ENCODE data around the gene CCDC74B. TPM values are rescaled to one million over a fixed set of nuclear protein-coding genes. Genes with fewer than 3 reads are reported as not detected.
"Not testable (repeated sequence)": the region's sequence is repeated elsewhere in the genome, so short reads cannot be mapped to it uniquely, and the experiment has no call there.

Gene CCDC74B
- total and polyA plus RNA-seq, 10 donors: 0.27 to 2.5 (median 0.59) TPM; not detected in 2

GRCh38 chr2:130142396-130143265 lies 2.3 kb downstream of the CCDC74B start:
- Histone ChIP-seq H3K4me1 (peaks cover 0 to 20% (median 8%) of the 10 kb centered on the region in 6 donors), H3K27me3 (replicated peaks in 1 of 7) (peaks cover 0 to 34% (median 0%) of the 10 kb centered on the region in 7 donors)
- intact Hi-C loops (cut with DNase I; ENCODE audit: low total_unique reads); H3K27ac ChIP-seq; H3K9me3 ChIP-seq; H3K4me3 ChIP-seq; DNase-seq; H3K36me3 ChIP-seq: not testable (repeated sequence)
- WGBS, 5 donors: 73 to 85% (median 74%) methylated on average over 7 to 13 of the region's 13 CpGs

GRCh38 chr2:130141645-130142370 lies 3.1 kb downstream of the CCDC74B start:
- H3K27ac ChIP-seq; DNase-seq; intact Hi-C loops (cut with DNase I; ENCODE audit: low total_unique reads); H3K36me3 ChIP-seq; H3K4me3 ChIP-seq; H3K9me3 ChIP-seq: not testable (repeated sequence)
- 86 to 92% (median 90%) methylated on average over 7 to 18 of the region's 22 CpGs; no CpG with 5 or more reads in 1 of the 5 donors for WGBS, 5 donors
- Histone ChIP-seq H3K4me1 (peaks cover 0 to 20% (median 8%) of the 10 kb centered on the region in 6 donors), H3K27me3 (replicated peaks in 1 of 7) (peaks cover 0 to 34% (median 0%) of the 10 kb centered on the region in 7 donors)

- Histone ChIP-seq H3K4me1 (peaks cover 0 to 20% (median 8%) of the 10 kb centered on the region in 6 donors), H3K27me3 (replicated peaks in 1 of 7) (peaks cover 0 to 34% (median 0%) of the 10 kb centered on the region in 7 donors)
- peak; percentile 62 for DNase-seq
- WGBS, 5 donors: 94 to 100% (median 96%) methylated on average over 2 to 4 of the region's 6 CpGs; no CpG with 5 or more reads in 1 of the 5 donors
- H3K27ac ChIP-seq; H3K9me3 ChIP-seq; intact Hi-C loops (cut with DNase I; ENCODE audit: low total_unique reads); H3K4me3 ChIP-seq; H3K36me3 ChIP-seq: not testable (repeated sequence)
Measured at GRCh38 chr2:130141002-130141401, 3.9 kb downstream of the CCDC74B start.

- WGBS, 5 donors: 79 to 92% (median 84%) methylated on average over 6 to 7 of the region's 7 CpGs; no CpG with 5 or more reads in 2 of the 5 donors
- not testable (repeated sequence) for DNase-seq
Measured at GRCh38 chr2:130140516-130140915, 4.4 kb downstream of the CCDC74B start.

GRCh38 chr2:130139331-130140280 lies 5.3 kb downstream of the CCDC74B start:
- Histone ChIP-seq H3K27me3 (replicated peaks in 1 of 7) (peaks cover 0 to 24% (median 0%) of the 10 kb centered on the region in 7 donors), H3K4me1 (peaks cover 0 to 15% (median 3%) of the 10 kb centered on the region in 6 donors)
- DNase-seq; H3K36me3 ChIP-seq; intact Hi-C loops (cut with DNase I; ENCODE audit: low total_unique reads); H3K9me3 ChIP-seq; H3K4me3 ChIP-seq; H3K27ac ChIP-seq: not testable (repeated sequence)
- WGBS, 5 donors: 82 to 88% (median 87%) methylated on average over 18 to 27 of the region's 30 CpGs

More at GRCh38 chr2:130140516-130140915, 4.4 kb downstream of the CCDC74B start:
- H3K27me3 ChIP-seq (replicated peaks in 1 of 7): peaks cover 0 to 33% (median 0%) of the 10 kb centered on the region in 7 donors
- H3K4me3 ChIP-seq; H3K27ac ChIP-seq; H3K9me3 ChIP-seq; H3K36me3 ChIP-seq; intact Hi-C loops (cut with DNase I; ENCODE audit: low total_unique reads): not testable (repeated sequence)
- peaks cover 0 to 20% (median 8%) of the 10 kb centered on the region in 6 donors for H3K4me1 ChIP-seq

GRCh38 chr2:130138841-130139251 lies 6.1 kb downstream of the CCDC74B start:
- H3K4me1 ChIP-seq; H3K27ac ChIP-seq; H3K36me3 ChIP-seq; intact Hi-C loops (cut with DNase I; ENCODE audit: low total_unique reads); H3K4me3 ChIP-seq; H3K9me3 ChIP-seq; DNase-seq: not testable (repeated sequence)
- peaks cover 0 to 16% (median 0%) of the 10 kb centered on the region in 7 donors for H3K27me3 ChIP-seq (replicated peaks in 1 of 7)
- WGBS, 5 donors: 86 to 91% (median 90%) methylated on average over 8 to 15 of the region's 15 CpGs; no CpG with 5 or more reads in 1 of the 5 donors

GRCh38 chr2:130138326-130138725 lies 6.6 kb downstream of the CCDC74B start:
- H3K4me3 ChIP-seq; H3K27ac ChIP-seq; DNase-seq; intact Hi-C loops (cut with DNase I; ENCODE audit: low total_unique reads); H3K4me1 ChIP-seq; H3K36me3 ChIP-seq; H3K9me3 ChIP-seq: not testable (repeated sequence)
- H3K27me3 ChIP-seq (replicated peaks in 1 of 7): peaks cover 0 to 11% (median 0%) of the 10 kb centered on the region in 7 donors
- 75 to 96% (median 88%) methylated on average over 4 to 11 of the region's 13 CpGs for WGBS, 5 donors

GRCh38 chr2:130137118-130137517 lies 7.8 kb downstream of the CCDC74B start:
- H3K4me3 ChIP-seq; H3K36me3 ChIP-seq; H3K27ac ChIP-seq; H3K4me1 ChIP-seq; intact Hi-C loops (cut with DNase I; ENCODE audit: low total_unique reads); H3K27me3 ChIP-seq (replicated peaks in 1 of 7); DNase-seq; H3K9me3 ChIP-seq: not testable (repeated sequence)
- WGBS, 5 donors: 50 to 99% (median 82%) methylated on average over 2 to 5 of the region's 5 CpGs

- H3K27me3 ChIP-seq (replicated peaks in 1 of 7); H3K36me3 ChIP-seq; H3K4me3 ChIP-seq; DNase-seq; H3K27ac ChIP-seq; H3K4me1 ChIP-seq; H3K9me3 ChIP-seq; intact Hi-C loops (cut with DNase I; ENCODE audit: low total_unique reads): not testable (repeated sequence)
- 80 to 93% (median 93%) methylated on average over 2 to 9 of the region's 10 CpGs for WGBS, 5 donors
Measured at GRCh38 chr2:130136546-130136945, 8.4 kb downstream of the CCDC74B start.
